Pancreas (tissue), 10 donors: ENCODE results near the gene NR3C2. TPM values are rescaled to one million over a fixed set of nuclear protein-coding genes. Genes with fewer than 3 reads are reported as not detected.

Experiments used
- ATAC-seq, 4 donors: fragments of 200-7000 bp; cut with Tn5 transposase; one replicate each; pipeline versions ENCODE4 v1.8.0 to v1.9.1; 2020; ENCODE audit warnings: mild to moderate bottlenecking in 4 of 4, moderate library complexity in 4 of 4
- DNase-seq, 6 donors: peaks; one replicate each; pipeline ENCODE4 v3.0.0-alpha.2; 2020
- FAIRE-seq: peaks from 2 replicates; lab custom pipeline; 2012; peaks lifted over from hg19 to GRCh38; lab: Jason Lieb, UNC
- H3K27ac ChIP-seq, 4 donors: fragments of 200-600 bp; sonication (generic); 1 replicate in 3 of 4; 2 replicates in 1 of 4; pipeline versions ENCODE4 v1.5.0 to v1.8.0; 2020
- H3K27me3 ChIP-seq, 4 donors: fragments of 200-600 bp; one replicate each; pipeline ENCODE4 v1.8.0; 2021
- H3K36me3 ChIP-seq, 3 donors: fragments of 200-600 bp; sonication (generic) in 1 of 3; one replicate each; pipeline versions ENCODE4 v1.5.0 to v1.8.0; 2020 to 2021
- H3K4me1 ChIP-seq, 3 donors: fragments of 200-600 bp; one replicate each; pipeline ENCODE4 v1.8.0; 2021
- H3K4me3 ChIP-seq, 4 donors: fragments of 200-600 bp; sonication (generic) in 2 of 4; one replicate each; pipeline versions ENCODE4 v1.5.0 to v1.8.0; 2020 to 2021
- H3K9me3 ChIP-seq, 4 donors: fragments of 200-600 bp; one replicate each; pipeline ENCODE4 v1.8.0; 2021
- WGBS, 2 donors: extraction: QIAGEN DNeasy Blood & Tissue Kit; methylation state at CpG; one replicate each; pipeline ENCODE4 v1.1.7; 2013; 5-methylcytosine and 5-hydroxymethylcytosine counted together
- intact Hi-C, 3 donors: fragments of 100-400 bp; cut with DNase I; formaldehyde crosslinking; loops; one replicate each; pipeline versions ENCODE4 v1.11.1 to v1.14.2; 2022
- polyA plus RNA-seq, 2 donors: library from polyadenylated mRNA; stranded (reverse); fragments of 200-250 nt; gene quantifications; one replicate each; pipeline ENCODE4 v1.2.3, GENCODE V29; 2013
- total RNA-seq, 6 donors: library from RNA; stranded (reverse); fragmentation: NEBNext Ultra II Directional in 4 of 6; extraction: Animal tissue kit (Norgen Biotek cat#: 25700) in 4 of 6; gene quantifications; one replicate each; pipeline versions ENCODE4 v1.2.1 to v1.2.4, GENCODE V29; 2021 to 2023
- TF ChIP-seq, protein P1 (sequence below), 4 donors: fragments of 200-600 bp; sonication (generic) in 3 of 4; IDR thresholded peaks; one replicate each; pipeline versions ENCODE4 v1.5.0 to v1.8.0; 2021; ENCODE audit warnings: antibody characterized with exemption in 4 of 4
- donor health status: healthy with polysubstance abuse.
- donor health status: DM: no; HTN: no; CAD: no; lungs with moderate emphysema.
- donor health status: DM: no; HTN: no; CAD: no.
- donor health status: control.
- donor health status: control.
- donor health status: Bipolar disorder and iron deficiency.
- donor health status: DM: yes; HTN: yes; CAD: no.
- donor health status: DM: no; HTN: no; CAD: no.
- donor health status: DM: no; HTN: no; CAD: no.
- donor health status: DM: yes; HTN: yes; CAD: no.

Gene NR3C2
- total and polyA plus RNA-seq, 8 donors = 2.5 to 15.7 (median 12.5) TPM

DNA sequence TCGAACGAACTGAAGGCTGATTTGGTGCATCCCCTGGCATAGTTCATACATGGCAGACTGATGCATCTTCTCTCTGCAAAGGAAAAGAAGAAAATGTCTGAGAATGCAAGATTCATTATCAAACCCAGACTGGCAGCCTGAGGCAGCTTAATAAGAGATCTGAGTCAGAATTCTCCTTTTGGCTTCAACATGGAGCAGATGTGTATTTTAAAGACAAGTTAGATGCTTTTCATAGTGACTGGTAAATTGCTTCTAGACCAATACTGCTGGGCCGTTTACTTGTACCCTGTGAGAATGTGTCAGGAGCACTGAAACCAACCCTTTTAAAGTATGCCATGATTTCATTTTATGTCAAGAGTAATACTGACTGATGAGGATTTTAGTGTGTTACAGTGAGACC, 322.0 kb downstream of the NR3C2 start:
- ATAC-seq (no peak), FAIRE-seq (no peak), DNase-seq (no peak)
- Histone ChIP-seq H3K36me3 (peaks cover 0 to 8% (median 0%) of the 10 kb centered on the region in 3 donors), H3K9me3 (peaks cover 0 to 4% (median 0%) of the 10 kb centered on the region in 4 donors), H3K4me3 (no peak overlapping the region), H3K4me1 (peaks cover 0 to 3% (median 0%) of the 10 kb centered on the region in 3 donors), H3K27me3 (no peaks in the 10 kb centered on the region), H3K27ac (no peak overlapping the region)
- WGBS, 2 donors = 86 to 97% methylated on average over 3 of the region's 3 CpGs
- TF ChIP-seq, protein P1, sequence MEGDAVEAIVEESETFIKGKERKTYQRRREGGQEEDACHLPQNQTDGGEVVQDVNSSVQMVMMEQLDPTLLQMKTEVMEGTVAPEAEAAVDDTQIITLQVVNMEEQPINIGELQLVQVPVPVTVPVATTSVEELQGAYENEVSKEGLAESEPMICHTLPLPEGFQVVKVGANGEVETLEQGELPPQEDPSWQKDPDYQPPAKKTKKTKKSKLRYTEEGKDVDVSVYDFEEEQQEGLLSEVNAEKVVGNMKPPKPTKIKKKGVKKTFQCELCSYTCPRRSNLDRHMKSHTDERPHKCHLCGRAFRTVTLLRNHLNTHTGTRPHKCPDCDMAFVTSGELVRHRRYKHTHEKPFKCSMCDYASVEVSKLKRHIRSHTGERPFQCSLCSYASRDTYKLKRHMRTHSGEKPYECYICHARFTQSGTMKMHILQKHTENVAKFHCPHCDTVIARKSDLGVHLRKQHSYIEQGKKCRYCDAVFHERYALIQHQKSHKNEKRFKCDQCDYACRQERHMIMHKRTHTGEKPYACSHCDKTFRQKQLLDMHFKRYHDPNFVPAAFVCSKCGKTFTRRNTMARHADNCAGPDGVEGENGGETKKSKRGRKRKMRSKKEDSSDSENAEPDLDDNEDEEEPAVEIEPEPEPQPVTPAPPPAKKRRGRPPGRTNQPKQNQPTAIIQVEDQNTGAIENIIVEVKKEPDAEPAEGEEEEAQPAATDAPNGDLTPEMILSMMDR (IDR thresholded peaks at IDR 0.05) = no peak
- intact Hi-C loops = no loop called here

- H3K27ac ChIP-seq = no peak overlapping the region
- TF ChIP-seq, protein P1 (IDR thresholded peaks at IDR 0.05) = no peak
- intact Hi-C loops = no loop called here
- no peak for DNase-seq
- no peak for FAIRE-seq
- H3K36me3 ChIP-seq = peaks cover 0 to 8% (median 4%) of the 10 kb centered on the region in 3 donors
- no peaks in the 10 kb centered on the region for H3K27me3 ChIP-seq
- no peak for ATAC-seq
- no peak overlapping the region for H3K4me3 ChIP-seq
- H3K4me1 ChIP-seq = peaks cover 0 to 3% (median 0%) of the 10 kb centered on the region in 3 donors
- 97% methylated on average over 3 of the region's 3 CpGs for WGBS, 2 donors
- H3K9me3 ChIP-seq = no peaks in the 10 kb centered on the region
Measured at GRCh38 chr4:148118633-148119032, 323.6 kb downstream of the NR3C2 start.

GRCh38 chr4:148118179-148118578, 324.0 kb downstream of the NR3C2 start:
- no peak overlapping the region for H3K27ac ChIP-seq
- TF ChIP-seq, protein P1 (IDR thresholded peaks at IDR 0.05) = no peak
- 93 to 95% methylated on average over 4 of the region's 4 CpGs for WGBS, 2 donors
- no peaks in the 10 kb centered on the region for H3K27me3 ChIP-seq
- peaks cover 0 to 12% (median 4%) of the 10 kb centered on the region in 3 donors for H3K36me3 ChIP-seq
- peaks cover 0 to 3% (median 0%) of the 10 kb centered on the region in 3 donors for H3K4me1 ChIP-seq
- ATAC-seq (no peak), FAIRE-seq (no peak), DNase-seq (no peak)
- no peak overlapping the region for H3K4me3 ChIP-seq
- intact Hi-C loops = no loop called here
- H3K9me3 ChIP-seq = no peaks in the 10 kb centered on the region

GRCh38 chr4:148116969-148117368, 325.2 kb downstream of the NR3C2 start:
- DNase-seq = no peak
- Histone ChIP-seq H3K4me3 (no peak overlapping the region), H3K4me1 (peaks cover 0 to 3% (median 0%) of the 10 kb centered on the region in 3 donors), H3K9me3 (no peaks in the 10 kb centered on the region), H3K36me3 (peaks cover 0 to 19% (median 4%) of the 10 kb centered on the region in 3 donors), H3K27ac (no peak overlapping the region), H3K27me3 (no peaks in the 10 kb centered on the region)
- intact Hi-C loops = no loop called here
- FAIRE-seq = no peak
- ATAC-seq = no peak
- 97 to 98% methylated on average over 4 of the region's 4 CpGs for WGBS, 2 donors
- TF ChIP-seq, protein P1 (IDR thresholded peaks at IDR 0.05) = no peak

- Histone ChIP-seq H3K4me1 (peaks cover 0 to 3% (median 0%) of the 10 kb centered on the region in 3 donors), H3K9me3 (no peaks in the 10 kb centered on the region), H3K27me3 (no peaks in the 10 kb centered on the region), H3K4me3 (no peak overlapping the region), H3K27ac (no peak overlapping the region), H3K36me3 (peaks cover 0 to 24% (median 4%) of the 10 kb centered on the region in 3 donors)
- ATAC-seq (no peak), FAIRE-seq (no peak), DNase-seq (no peak)
- TF ChIP-seq, protein P1 (IDR thresholded peaks at IDR 0.05) = no peak
- intact Hi-C loops = no loop called here
- 49 to 51% methylated on average over 2 of the region's 2 CpGs for WGBS, 2 donors
Measured at GRCh38 chr4:148116264-148116663, 325.9 kb downstream of the NR3C2 start.
